Adipocyte (in vitro differentiated cells): ENCODE data around the gene USP9X.
"Not testable (repeated sequence)": the region's sequence is repeated elsewhere in the genome, so short reads cannot be mapped to it uniquely, and the experiment has no call there.

ENCODE experiments used
- DNase-seq: peaks from one replicate; pipeline ENCODE4 v3.0.0-alpha.2; 2015; ENCODE audit warnings: low read depth
- H3K27me3 ChIP-seq: replicated peaks from 2 replicates; pipeline ENCODE4 v1.7.0; 2013; ENCODE audit warnings: mild to moderate bottlenecking, low read length, moderate library complexity; ENCODE audit not compliant: control insufficient read depth, insufficient read depth
- H3K36me3 ChIP-seq: 2 replicates; pipeline ENCODE4 v1.7.0; 2013; ENCODE audit warnings: low read length, mild to moderate bottlenecking, moderate library complexity; ENCODE audit not compliant: control insufficient read depth, insufficient read depth, severe bottlenecking
- H3K4me1 ChIP-seq: 2 replicates; pipeline ENCODE4 v1.7.0; 2013; ENCODE audit warnings: mild to moderate bottlenecking, low read length, moderate library complexity; ENCODE audit not compliant: control insufficient read depth, insufficient read depth
- H3K4me3 ChIP-seq: 2 replicates; pipeline ENCODE4 v1.7.0; 2013; ENCODE audit warnings: mild to moderate bottlenecking, low read length, moderate library complexity
- H3K9ac ChIP-seq: 2 replicates; pipeline ENCODE4 v1.7.0; 2013; ENCODE audit warnings: mild to moderate bottlenecking, low read length, moderate library complexity
- H3K9me3 ChIP-seq: 2 replicates; pipeline ENCODE4 v1.7.0; 2013; ENCODE audit warnings: mild to moderate bottlenecking, low read length, moderate library complexity; ENCODE audit not compliant: control insufficient read depth

USP9X gene

GRCh38 chrX:41108007-41108406 lies 22.8 kb downstream of the USP9X start:
- Histone ChIP-seq H3K4me1 (peaks cover 12% of the 10 kb centered on the region), H3K27me3 (no peaks in the 10 kb centered on the region), H3K36me3 (no peaks in the 10 kb centered on the region), H3K9me3 (peaks cover 13% of the 10 kb centered on the region), H3K9ac (no peak overlapping the region), H3K4me3 (no peak overlapping the region)
- DNase-seq, result peak; percentile 15

DNA sequence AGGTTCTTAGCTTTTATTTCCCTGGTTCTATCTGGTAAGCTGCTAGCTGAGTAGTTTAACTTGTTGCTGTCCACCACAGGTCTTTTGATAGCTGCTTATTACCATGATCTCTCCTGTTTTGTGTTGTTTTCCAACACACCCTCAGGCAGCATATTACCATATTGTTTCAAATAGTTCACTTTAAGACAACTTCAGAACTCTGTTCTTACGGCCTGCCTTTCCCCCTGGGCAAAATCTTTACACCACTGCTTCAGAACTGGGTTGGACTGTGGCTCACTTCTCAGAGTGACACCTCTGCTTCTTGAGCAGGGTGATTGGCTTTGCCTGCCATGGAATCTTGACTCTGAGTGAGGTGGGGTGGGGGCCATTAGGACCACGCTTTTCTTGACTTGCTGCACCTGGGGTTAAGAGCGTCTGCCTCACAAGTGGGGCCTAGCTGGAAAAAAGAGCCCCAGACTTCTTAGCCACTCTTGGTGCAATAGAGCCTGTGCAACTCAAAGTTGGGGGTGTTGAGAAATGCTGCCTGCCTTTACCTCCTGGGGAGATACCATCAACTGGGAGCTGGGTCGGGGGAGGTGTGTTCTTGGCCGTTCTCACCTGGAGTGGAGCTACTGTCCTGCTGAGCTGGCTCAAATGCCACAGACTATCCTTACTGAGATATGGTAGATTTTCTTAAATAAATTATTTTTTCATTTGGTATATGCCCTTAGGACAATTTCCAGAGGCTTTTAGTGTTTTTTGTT lies 23.4 kb downstream of the USP9X start:
- H3K9ac ChIP-seq, result no peak overlapping the region
- H3K9me3 ChIP-seq, result peaks cover 13% of the 10 kb centered on the region
- DNase-seq, result no peak
- H3K4me1 ChIP-seq, result peaks cover 12% of the 10 kb centered on the region
- no peaks in the 10 kb centered on the region for H3K36me3 ChIP-seq
- H3K4me3 ChIP-seq, result no peak overlapping the region
- H3K27me3 ChIP-seq, result no peaks in the 10 kb centered on the region

- Histone ChIP-seq H3K9ac (no peak overlapping the region), H3K27me3 (no peaks in the 10 kb centered on the region), H3K9me3 (peaks cover 13% of the 10 kb centered on the region), H3K36me3 (no peaks in the 10 kb centered on the region), H3K4me3 (no peak overlapping the region), H3K4me1 (peaks cover 20% of the 10 kb centered on the region)
- DNase-seq, result peak; percentile 9
Measured at GRCh38 chrX:41110801-41111625, 25.8 kb downstream of the USP9X start.

DNA sequence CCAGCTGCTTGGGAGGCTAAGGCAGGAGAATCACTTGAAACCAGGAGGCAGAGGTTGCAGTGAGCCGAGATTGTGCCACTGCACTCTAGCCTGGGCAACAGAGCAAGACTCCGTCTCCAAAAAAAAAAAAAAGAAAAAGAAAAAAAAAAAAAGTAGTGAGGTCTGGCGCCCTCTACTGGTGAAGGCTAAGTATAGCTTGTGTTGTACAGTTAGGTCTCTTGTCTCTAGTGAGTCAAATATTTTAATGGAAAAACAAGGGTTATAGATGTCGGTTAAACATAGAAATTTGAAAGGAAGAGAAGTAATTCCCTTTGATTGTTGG lies 29.8 kb downstream of the USP9X start:
- not testable (repeated sequence) for H3K9ac ChIP-seq, H3K27me3 ChIP-seq, H3K4me3 ChIP-seq, H3K36me3 ChIP-seq, H3K9me3 ChIP-seq
- peaks cover 26% of the 10 kb centered on the region for H3K4me1 ChIP-seq
- peak; percentile 70 for DNase-seq

DNA sequence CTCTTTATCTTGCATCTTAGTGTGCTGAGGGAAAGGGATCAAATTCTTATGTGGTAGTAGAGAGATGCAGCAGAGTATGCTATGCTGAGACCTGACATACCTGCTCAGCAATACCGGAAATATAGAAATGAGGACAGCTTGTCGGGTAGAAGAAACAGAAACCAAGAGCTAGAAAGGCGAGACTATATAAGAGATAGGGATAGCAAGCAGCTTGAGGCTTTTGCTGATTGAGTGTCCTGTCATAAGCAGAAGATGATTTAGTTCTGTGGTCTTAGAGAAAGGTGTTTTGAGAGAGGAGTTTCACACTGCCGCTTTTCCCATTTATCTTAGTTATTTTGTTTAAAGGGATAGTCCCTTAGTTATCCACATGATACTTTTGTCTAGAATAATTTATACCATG lies 31.7 kb downstream of the USP9X start:
- DNase-seq, result no peak
- Histone ChIP-seq H3K9me3 (no peaks in the 10 kb centered on the region), H3K36me3 (no peaks in the 10 kb centered on the region), H3K4me1 (peaks cover 22% of the 10 kb centered on the region), H3K4me3 (peak overlapping the region; percentile 11), H3K27me3 (no peaks in the 10 kb centered on the region), H3K9ac (peak overlapping the region; percentile 19)

- no peak overlapping the region for H3K4me3 ChIP-seq
- H3K9me3 ChIP-seq, result no peaks in the 10 kb centered on the region
- no peaks in the 10 kb centered on the region for H3K36me3 ChIP-seq
- H3K9ac ChIP-seq, result no peak overlapping the region
- peaks cover 22% of the 10 kb centered on the region for H3K4me1 ChIP-seq
- H3K27me3 ChIP-seq, result no peaks in the 10 kb centered on the region
- DNase-seq, result no peak
Measured at GRCh38 chrX:41118156-41118555, 32.9 kb downstream of the USP9X start.

DNA sequence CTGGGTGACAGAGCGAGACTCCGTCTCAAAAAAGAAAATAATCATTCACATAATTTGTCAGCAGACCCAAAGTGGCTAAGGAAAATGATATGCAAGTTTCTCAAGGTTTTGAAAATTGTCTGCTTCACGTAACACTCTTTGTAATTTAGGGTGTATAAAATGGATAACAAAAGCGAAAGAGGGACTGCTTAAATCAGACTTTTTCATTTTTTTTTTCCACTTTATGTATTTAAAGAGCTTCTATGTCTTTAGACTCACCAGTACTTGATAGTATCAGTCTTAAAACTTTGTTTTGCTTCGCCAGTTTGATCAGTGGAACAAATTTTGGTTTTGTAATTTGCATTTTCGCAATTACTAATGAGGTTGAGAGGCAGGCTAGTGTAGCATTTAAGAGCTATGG lies 34.6 kb downstream of the USP9X start:
- Histone ChIP-seq H3K9ac (no peak overlapping the region), H3K4me3 (no peak overlapping the region), H3K9me3 (no peaks in the 10 kb centered on the region), H3K4me1 (peaks cover 22% of the 10 kb centered on the region), H3K36me3 (peaks cover 11% of the 10 kb centered on the region), H3K27me3 (no peaks in the 10 kb centered on the region)
- DNase-seq, result no peak

DNA sequence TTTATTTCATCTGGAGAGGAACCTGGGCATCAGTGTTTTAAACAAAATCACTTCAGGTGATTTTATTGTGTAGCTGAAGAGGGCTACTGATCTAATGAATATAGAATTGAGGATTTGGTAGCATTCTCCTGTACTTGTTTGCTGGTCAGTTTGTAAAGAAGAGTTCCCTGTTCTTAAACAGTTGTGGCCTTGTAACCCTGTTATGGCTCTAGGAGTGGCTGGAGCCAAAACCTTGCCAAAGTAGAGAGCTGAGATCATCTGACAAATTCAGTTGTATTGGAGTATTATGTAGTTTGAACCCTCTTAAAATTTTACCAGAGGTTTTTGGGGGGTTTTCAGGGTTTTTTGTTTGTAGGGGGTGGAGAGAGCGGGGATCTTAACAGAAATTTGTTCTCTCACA lies 36.5 kb downstream of the USP9X start:
- Histone ChIP-seq H3K9ac (no peak overlapping the region), H3K9me3 (no peaks in the 10 kb centered on the region), H3K27me3 (no peaks in the 10 kb centered on the region), H3K36me3 (peaks cover 11% of the 10 kb centered on the region), H3K4me3 (no peak overlapping the region), H3K4me1 (peaks cover 10% of the 10 kb centered on the region)
- no peak for DNase-seq

GRCh38 chrX:41122664-41123257 lies 37.5 kb downstream of the USP9X start:
- peaks cover 8% of the 10 kb centered on the region for H3K4me1 ChIP-seq
- no peaks in the 10 kb centered on the region for H3K9me3 ChIP-seq
- no peak overlapping the region for H3K4me3 ChIP-seq
- H3K9ac ChIP-seq, result no peak overlapping the region
- H3K36me3 ChIP-seq, result peaks cover 11% of the 10 kb centered on the region
- DNase-seq, result no peak
- peaks cover 3% of the 10 kb centered on the region for H3K27me3 ChIP-seq

- no peaks in the 10 kb centered on the region for H3K9me3 ChIP-seq
- peaks cover 3% of the 10 kb centered on the region for H3K27me3 ChIP-seq
- peaks cover 7% of the 10 kb centered on the region for H3K4me1 ChIP-seq
- DNase-seq, result no peak
- peaks cover 35% of the 10 kb centered on the region for H3K36me3 ChIP-seq
- no peak overlapping the region for H3K4me3 ChIP-seq
- no peak overlapping the region for H3K9ac ChIP-seq
Measured at GRCh38 chrX:41127477-41128192, 42.4 kb downstream of the USP9X start.

- DNase-seq, result no peak
- peaks cover 39% of the 10 kb centered on the region for H3K36me3 ChIP-seq
- H3K4me1 ChIP-seq, result peaks cover 7% of the 10 kb centered on the region
- H3K27me3 ChIP-seq, result peaks cover 3% of the 10 kb centered on the region
- H3K9ac ChIP-seq, result no peak overlapping the region
- H3K4me3 ChIP-seq, result no peak overlapping the region
- no peaks in the 10 kb centered on the region for H3K9me3 ChIP-seq
Measured at GRCh38 chrX:41128955-41129354, 43.7 kb downstream of the USP9X start.
